AG04450 (cell line): ENCODE measurements around the gene LONP2. TPM values are rescaled to one million over a fixed set of nuclear protein-coding genes. Genes with fewer than 3 reads are reported as not detected.

ENCODE experiments used
- CTCF ChIA-PET: fragments of 300-600, 350-600 bp; formaldehyde crosslinking; extraction: SDS; loops from one replicate; lab custom pipeline; 2022; ENCODE audit warnings: antibody characterized with exemption, inconsistent platforms; lab: Charles Lee
- POLR2A ChIA-PET: fragments of 350-600 bp; formaldehyde crosslinking; extraction: SDS; loops from one replicate; lab custom pipeline; 2021; ENCODE audit warnings: antibody characterized with exemption, inconsistent platforms; lab: Yijun Ruan, JAX
- DNase-seq: peaks from one replicate; pipeline ENCODE4 v3.0.0-alpha.2; 2011; ENCODE audit warnings: low read depth, low spot score
- H3K27ac ChIP-seq: one replicate; pipeline ENCODE4 v1.5.1; 2012; ENCODE audit warnings: low read depth, low read length, control low read depth
- H3K27me3 ChIP-seq: one replicate; pipeline ENCODE4 v1.6.0; 2012; ENCODE audit warnings: low read length; ENCODE audit not compliant: control insufficient read depth, insufficient read depth
- H3K4me3 ChIP-seq: 2 replicates; pipeline ENCODE4 v1.5.1; 2011; ENCODE audit warnings: mild to moderate bottlenecking, low read depth, low read length, control low read depth
- H3K9me3 ChIP-seq: 2 replicates; pipeline ENCODE4 v1.5.1; 2012; ENCODE audit warnings: low read length; ENCODE audit not compliant: control insufficient read depth, insufficient read depth
- CTCF ChIP-seq: IDR thresholded peaks from 2 replicates; pipeline ENCODE4 v1.5.1; 2011; ENCODE audit warnings: low read depth, low read length, control low read depth, inconsistent platforms
- polyA plus RNA-seq: library from polyadenylated mRNA; depleted of rRNA; stranded (reverse); fragments of >200 nt; gene quantifications from 2 replicates; pipeline ENCODE4 v1.2.3, GENCODE V29; 2011

Gene LONP2
- polyA plus RNA-seq, 1 experiment, result 63.7 TPM

GRCh38 chr16:48261569-48261968 lies 17.5 kb downstream of the LONP2 start:
- no peak overlapping the region for H3K27ac ChIP-seq
- no peak for DNase-seq
- POLR2A ChIA-PET, result no interaction called here

GRCh38 chr16:48262631-48263030 lies 18.5 kb downstream of the LONP2 start:
- POLR2A ChIA-PET, result no interaction called here
- H3K9me3 ChIP-seq, result no peaks in the 10 kb centered on the region
- TF ChIP-seq CTCF, result no peak
- no peak overlapping the region for H3K27ac ChIP-seq
- DNase-seq, result no peak
- CTCF ChIA-PET, result interaction anchor here (1.1 kb wide), 2 partner anchors 361 to 368 kb away, joined by 4 read pairs; no protein-coding TSS in a partner anchor
- no peak overlapping the region for H3K4me3 ChIP-seq
- H3K27me3 ChIP-seq, result no peaks in the 10 kb centered on the region

More at GRCh38 chr16:48261569-48261968, 17.5 kb downstream of the LONP2 start:
- no peak for TF ChIP-seq CTCF
- Histone ChIP-seq H3K4me3 (no peak overlapping the region), H3K9me3 (no peaks in the 10 kb centered on the region), H3K27me3 (no peaks in the 10 kb centered on the region)
- CTCF ChIA-PET, result interaction anchor here (0.6 to 1.1 kb wide), 3 partner anchors 22 to 1448 kb away, joined by 3 to 6 read pairs (median 4); no protein-coding TSS in a partner anchor

GRCh38 chr16:48269011-48269410 lies 24.9 kb downstream of the LONP2 start:
- no peaks in the 10 kb centered on the region for H3K9me3 ChIP-seq
- DNase-seq, result no peak
- H3K27me3 ChIP-seq, result no peaks in the 10 kb centered on the region
- no peak overlapping the region for H3K4me3 ChIP-seq
- ChIA-PET POLR2A (interaction anchor here (0.6 kb wide), 1 partner anchor 52 kb away, joined by 3 read pairs; no protein-coding TSS in a partner anchor), CTCF (interaction anchor here (0.6 to 7.0 kb wide), 5 partner anchors 13 to 361 kb away, joined by 3 to 38 read pairs (median 3); no protein-coding TSS in a partner anchor)
- no peak for TF ChIP-seq CTCF
- no peak overlapping the region for H3K27ac ChIP-seq

- DNase-seq, result no peak
- CTCF ChIA-PET, result interaction anchor here (0.9 to 7.0 kb wide), 7 partner anchors 40 to 358 kb away, joined by 3 to 38 read pairs (median 4); no protein-coding TSS in a partner anchor
- H3K27me3 ChIP-seq, result no peaks in the 10 kb centered on the region
- TF ChIP-seq CTCF, result peak; percentile 51
- H3K27ac ChIP-seq, result no peak overlapping the region
- no peaks in the 10 kb centered on the region for H3K9me3 ChIP-seq
- POLR2A ChIA-PET, result no interaction called here
- H3K4me3 ChIP-seq, result no peak overlapping the region
Observed at GRCh38 chr16:48271728-48272127, 27.6 kb downstream of the LONP2 start.

- ChIA-PET POLR2A (no interaction called here), CTCF (interaction anchor here (0.9 to 7.0 kb wide), 3 partner anchors 25 to 357 kb away, joined by 3 to 38 read pairs (median 3); no protein-coding TSS in a partner anchor)
- DNase-seq, result no peak
- no peaks in the 10 kb centered on the region for H3K9me3 ChIP-seq
- no peak overlapping the region for H3K27ac ChIP-seq
- TF ChIP-seq CTCF, result no peak
- H3K27me3 ChIP-seq, result no peaks in the 10 kb centered on the region
- H3K4me3 ChIP-seq, result no peak overlapping the region
Observed at GRCh38 chr16:48272837-48273421, 28.8 kb downstream of the LONP2 start.
